ENCODE data around the gene C19orf38.

C19orf38 gene

GRCh38 chr19:10918359-10918758 lies 70.1 kb downstream of the C19orf38 start:
- no peak for DNase-seq (ENCODE audit: extremely low spot score)
- TF ChIP-seq CTCF (IDR thresholded peaks at IDR 0.05; ENCODE audit: control extremely low read depth, extremely low read depth, low read depth, missing control alignments), result no peak
- CTCF ChIA-PET, result interaction anchor here (1.4 to 1.5 kb wide), 3 partner anchors 18 to 31 kb away, joined by 4 to 7 read pairs (median 6); no protein-coding TSS in a partner anchor
- POLR2A ChIA-PET, result interaction anchor here (1.2 to 1.4 kb wide), 3 partner anchors 9 to 41 kb away, joined by 3 read pairs; no protein-coding TSS in a partner anchor

Measured in GM10248 (cell line).